SK-N-MC (cell line): ENCODE measurements around the gene RTF2.

ENCODE experiments used
- EZH2 ChIP-seq: fragments of 200-600 bp; sonication (generic); IDR thresholded peaks from one replicate; pipeline ENCODE4 v1.6.1; 2017; ENCODE audit warnings: antibody characterized with exemption
- FOXP2 ChIP-seq: optimal IDR thresholded peaks from 2 replicates; pipeline ENCODE3; 2011; ENCODE audit warnings: mild to moderate bottlenecking, moderate library complexity; ENCODE audit not compliant: insufficient read depth; ENCODE audit errors: extremely low read length, control extremely low read depth
- POLR2AphosphoS5 ChIP-seq: IDR thresholded peaks from 2 replicates; pipeline ENCODE4 v1.6.1; 2012; ENCODE audit warnings: mild to moderate bottlenecking, low read depth, low read length, borderline replicate concordance

DNA sequence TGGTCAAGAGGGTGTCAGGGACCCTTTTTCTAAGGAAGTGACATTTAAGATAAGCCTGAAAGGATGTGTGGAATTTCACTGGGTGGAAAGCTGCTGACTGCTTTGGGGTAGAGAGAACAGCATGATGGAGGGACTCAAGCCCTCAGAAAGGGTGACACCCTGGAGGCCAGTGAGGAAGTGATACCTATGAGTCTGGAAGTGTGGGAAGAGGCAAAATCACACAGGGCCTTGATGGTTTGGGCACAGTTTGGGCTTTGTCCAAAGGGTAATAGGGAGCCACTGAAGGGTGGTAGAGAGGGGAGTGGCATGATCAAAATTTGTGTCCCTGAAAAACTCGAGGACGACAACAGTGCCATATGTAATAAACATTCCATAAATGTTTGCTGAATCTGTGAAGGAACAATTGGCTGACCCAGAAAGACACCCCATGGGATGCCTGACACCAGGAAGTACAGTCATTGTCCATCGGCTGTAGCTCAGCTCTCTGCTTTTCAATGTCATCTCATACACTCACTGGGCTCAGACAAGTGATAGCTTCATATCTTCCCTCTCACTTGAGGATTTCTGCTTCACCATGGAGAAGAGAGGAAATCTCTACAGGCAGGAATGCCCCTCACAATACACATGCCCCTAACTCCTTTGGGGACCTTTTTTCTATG lies 35.1 kb upstream of the RTF2 start:
- TF ChIP-seq EZH2 (no peak), POLR2AphosphoS5 (no peak), FOXP2 (no peak)
